ENCODE measurements around the gene STING1. TPM values are rescaled to one million over a fixed set of nuclear protein-coding genes. Genes with fewer than 3 reads are reported as not detected.
"Not testable (repeated sequence)": the region's sequence is repeated elsewhere in the genome, so short reads cannot be mapped to it uniquely, and the experiment has no call there.

STING1 gene
- total and polyA plus RNA-seq, 7 experiments from 2014 or later: 84.6 to 213 (median 130) TPM

GRCh38 chr5:139504722-139505121, 22.2 kb upstream of the STING1 start:
- ChIA-PET CTCF (interaction anchor here (0.7 to 1.2 kb wide), 4 partner anchors 9 to 98 kb away, joined by 3 to 5 read pairs (median 3); no protein-coding TSS in a partner anchor), POLR2A (interaction anchor here (0.6 to 1.0 kb wide), 4 partner anchors 23 to 271 kb away, joined by 3 to 5 read pairs (median 4); partner anchors contain the start of gene MATR3)
- intact Hi-C loops (cut with micrococcal nuclease): not testable (repeated sequence)

DNA sequence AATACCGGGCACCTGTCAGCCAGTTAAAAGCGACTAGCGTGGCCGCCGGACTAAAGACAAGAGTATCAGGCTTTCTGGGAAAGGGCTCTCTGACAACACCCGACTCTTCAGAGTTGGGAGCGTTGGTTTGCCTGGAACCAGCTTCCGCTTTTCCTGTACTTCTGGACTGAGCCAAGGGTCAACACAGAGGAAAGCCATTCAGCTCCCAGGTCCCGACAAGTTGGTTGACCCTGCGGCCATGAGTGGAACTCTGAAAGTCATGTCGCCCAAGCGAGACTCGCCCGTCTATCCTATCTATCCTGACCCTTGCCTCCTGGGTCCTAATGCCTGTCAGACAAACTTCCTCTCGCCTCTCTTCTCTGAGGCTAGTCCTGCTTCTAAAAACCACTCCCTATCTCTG, 21.3 kb upstream of the STING1 start:
- H3K36me3 Mint-ChIP-seq; H3K27me3 ChIP-seq (ENCODE audit: control insufficient read depth in 2 of 2, insufficient read depth in 2 of 2, low read length in 2 of 2); ATAC-seq; intact Hi-C loops (cut with micrococcal nuclease); DNase-seq; H3K9me3 ChIP-seq (ENCODE audit: control insufficient read depth in 2 of 3, low read length in 3 of 3); H3K27ac ChIP-seq (ENCODE audit: low read depth, low read length); H3K9me3 Mint-ChIP-seq; H3K4me3 Mint-ChIP-seq; H3K36me3 ChIP-seq (ENCODE audit: control insufficient read depth in 2 of 3, insufficient read depth in 3 of 3, low read length in 3 of 3); H3K4me1 ChIP-seq (ENCODE audit: control insufficient read depth in 2 of 2, insufficient read depth in 2 of 2, low read length in 2 of 2); H3K4me3 ChIP-seq (ENCODE audit: low read length); H3K4me1 Mint-ChIP-seq; H3K27me3 Mint-ChIP-seq: not testable (repeated sequence)
- ChIA-PET POLR2A (interaction anchor here (0.6 to 0.9 kb wide), 2 partner anchors 62 to 210 kb away, joined by 3 to 4 read pairs; partner anchors contain the start of gene MATR3), CTCF (interaction anchor here (2.1 kb wide), 1 partner anchor 9 kb away, joined by 10 read pairs; no protein-coding TSS in a partner anchor)
- H3K27ac Mint-ChIP-seq: peak overlapping the region in 1 of 9 donors; percentile 76

More at GRCh38 chr5:139504722-139505121, 22.2 kb upstream of the STING1 start:
- ATAC-seq; H3K4me1 Mint-ChIP-seq; H3K27me3 ChIP-seq (ENCODE audit: control insufficient read depth in 2 of 2, insufficient read depth in 2 of 2, low read length in 2 of 2); H3K9me3 ChIP-seq (ENCODE audit: control insufficient read depth in 2 of 3, low read length in 3 of 3); H3K36me3 ChIP-seq (ENCODE audit: control insufficient read depth in 2 of 3, insufficient read depth in 3 of 3, low read length in 3 of 3); H3K4me3 ChIP-seq (ENCODE audit: low read length); H3K27ac Mint-ChIP-seq; H3K4me1 ChIP-seq (ENCODE audit: control insufficient read depth in 2 of 2, insufficient read depth in 2 of 2, low read length in 2 of 2); H3K4me3 Mint-ChIP-seq; H3K36me3 Mint-ChIP-seq; DNase-seq; H3K27me3 Mint-ChIP-seq; H3K27ac ChIP-seq (ENCODE audit: low read depth, low read length); H3K9me3 Mint-ChIP-seq: not testable (repeated sequence)

GRCh38 chr5:139503036-139503817, 20.7 kb upstream of the STING1 start:
- H3K4me1 Mint-ChIP-seq, H3K27me3 Mint-ChIP-seq: not testable (repeated sequence)
- POLR2A ChIA-PET: interaction anchor here (0.7 to 1.7 kb wide), 3 partner anchors 9 to 21 kb away, joined by 3 to 8 read pairs (median 3); partner anchors contain the start of gene STING1

GRCh38 chr5:139501381-139501780, 18.8 kb upstream of the STING1 start:
- DNase-seq: no peak
- POLR2A ChIA-PET: interaction anchor here (0.7 to 1.7 kb wide), 4 partner anchors 19 to 63 kb away, joined by 3 to 8 read pairs (median 4); partner anchors contain the start of genes ECSCR and STING1
- peaks cover 0 to 2% (median 0%) of the 10 kb centered on the region in 11 donors for H3K9me3 Mint-ChIP-seq
- H3K36me3 ChIP-seq (ENCODE audit: control insufficient read depth in 2 of 3, insufficient read depth in 3 of 3, low read length in 3 of 3): no peaks in the 10 kb centered on the region
- H3K36me3 Mint-ChIP-seq: no peaks in the 10 kb centered on the region
- H3K27ac Mint-ChIP-seq: no peak overlapping the region
- no peak for ATAC-seq
- no peak overlapping the region for H3K4me3 ChIP-seq (ENCODE audit: low read length)
- H3K4me1 ChIP-seq (ENCODE audit: control insufficient read depth in 2 of 2, insufficient read depth in 2 of 2, low read length in 2 of 2): no peaks in the 10 kb centered on the region
- CTCF ChIA-PET: no interaction called here
- no peak overlapping the region for H3K27ac ChIP-seq (ENCODE audit: low read depth, low read length)
- intact Hi-C loops (cut with micrococcal nuclease): no loop called here
- H3K4me3 Mint-ChIP-seq: no peak overlapping the region
- no peaks in the 10 kb centered on the region for H3K27me3 ChIP-seq (ENCODE audit: control insufficient read depth in 2 of 2, insufficient read depth in 2 of 2, low read length in 2 of 2)
- H3K9me3 ChIP-seq (ENCODE audit: control insufficient read depth in 2 of 3, low read length in 3 of 3): no peaks in the 10 kb centered on the region
- H3K27me3 Mint-ChIP-seq: peaks cover 0 to 8% (median 0%) of the 10 kb centered on the region in 5 donors
- H3K4me1 Mint-ChIP-seq: peaks cover 0 to 3% (median 0%) of the 10 kb centered on the region in 7 donors

More at GRCh38 chr5:139503036-139503817, 20.7 kb upstream of the STING1 start:
- H3K4me3 ChIP-seq (ENCODE audit: low read length); H3K36me3 Mint-ChIP-seq; H3K4me1 ChIP-seq (ENCODE audit: control insufficient read depth in 2 of 2, insufficient read depth in 2 of 2, low read length in 2 of 2); H3K4me3 Mint-ChIP-seq; H3K9me3 Mint-ChIP-seq; DNase-seq; H3K9me3 ChIP-seq (ENCODE audit: control insufficient read depth in 2 of 3, low read length in 3 of 3); H3K36me3 ChIP-seq (ENCODE audit: control insufficient read depth in 2 of 3, insufficient read depth in 3 of 3, low read length in 3 of 3); ATAC-seq; H3K27ac ChIP-seq (ENCODE audit: low read depth, low read length); intact Hi-C loops (cut with micrococcal nuclease); H3K27me3 ChIP-seq (ENCODE audit: control insufficient read depth in 2 of 2, insufficient read depth in 2 of 2, low read length in 2 of 2): not testable (repeated sequence)
- CTCF ChIA-PET: interaction anchor here (0.7 to 2.1 kb wide), 2 partner anchors 9 to 283 kb away, joined by 3 to 10 read pairs; no protein-coding TSS in a partner anchor
- peak overlapping the region in 1 of 9 donors; percentile 55 for H3K27ac Mint-ChIP-seq

DNA sequence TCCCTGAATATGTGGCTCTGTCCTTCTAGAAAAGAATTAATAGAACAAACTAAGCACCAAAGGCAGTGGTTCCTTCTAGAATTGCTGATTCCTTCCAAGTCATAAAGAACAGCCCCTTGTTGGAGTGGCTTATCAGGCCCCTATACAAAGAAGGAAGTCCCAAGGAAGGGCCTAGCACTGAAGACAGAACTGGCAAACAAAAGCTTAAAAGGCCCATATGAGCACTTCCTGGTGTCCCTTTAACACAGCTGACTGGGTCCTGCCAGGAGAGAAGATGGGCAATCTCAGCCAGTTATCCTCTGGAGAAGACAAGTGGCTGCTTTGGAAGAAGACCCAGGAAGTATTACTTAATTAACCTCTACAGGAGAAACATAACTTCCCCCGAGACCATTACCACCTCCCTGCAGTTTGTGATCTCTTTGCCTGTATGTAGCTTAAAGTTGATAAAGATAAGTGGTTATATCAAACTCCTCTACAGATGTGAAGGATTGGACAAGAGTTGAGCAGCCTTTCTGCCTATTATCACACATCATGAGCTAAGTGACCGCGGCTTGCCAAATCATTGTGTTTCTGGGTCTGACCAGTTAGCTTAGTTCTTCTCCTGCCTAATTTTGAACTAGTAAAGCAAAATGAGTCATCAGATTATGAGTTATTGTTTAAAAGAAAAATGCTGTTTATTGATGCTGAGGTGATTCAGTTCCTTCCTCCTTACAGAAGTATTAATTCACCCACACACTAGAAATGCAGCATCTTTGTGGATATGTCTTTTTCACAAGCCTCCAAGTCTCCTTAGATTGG, 13.3 kb upstream of the STING1 start:
- Histone ChIP-seq H3K27ac (ENCODE audit: low read depth, low read length) (no peak overlapping the region), H3K36me3 (ENCODE audit: control insufficient read depth in 2 of 3, insufficient read depth in 3 of 3, low read length in 3 of 3) (no peaks in the 10 kb centered on the region), H3K4me1 (ENCODE audit: control insufficient read depth in 2 of 2, insufficient read depth in 2 of 2, low read length in 2 of 2) (peaks cover 0 to 9% of the 10 kb centered on the region in 2 donors), H3K9me3 (ENCODE audit: control insufficient read depth in 2 of 3, low read length in 3 of 3) (no peaks in the 10 kb centered on the region), H3K4me3 (ENCODE audit: low read length) (no peak overlapping the region), H3K27me3 (ENCODE audit: control insufficient read depth in 2 of 2, insufficient read depth in 2 of 2, low read length in 2 of 2) (no peaks in the 10 kb centered on the region)
- H3K36me3 Mint-ChIP-seq: no peaks in the 10 kb centered on the region
- POLR2A ChIA-PET: interaction anchor here (0.8 to 5.4 kb wide), 4 partner anchors 14 to 211 kb away, joined by 3 to 32 read pairs (median 4); partner anchors contain the start of gene STING1
- DNase-seq (no peak), ATAC-seq (peak; percentile 62)
- H3K27ac Mint-ChIP-seq: peak overlapping the region in 6 of 9 donors; percentile 32 to 71 (median 58)
- H3K9me3 Mint-ChIP-seq: no peaks in the 10 kb centered on the region
- no peak overlapping the region for H3K4me3 Mint-ChIP-seq
- CTCF ChIA-PET: interaction anchor here (0.9 to 2.2 kb wide), 4 partner anchors 9 to 82 kb away, joined by 3 to 7 read pairs (median 4); partner anchors contain the start of gene STING1
- peaks cover 4 to 24% (median 19%) of the 10 kb centered on the region in 7 donors for H3K4me1 Mint-ChIP-seq
- intact Hi-C loops (cut with micrococcal nuclease): no loop called here
- no peaks in the 10 kb centered on the region for H3K27me3 Mint-ChIP-seq

- intact Hi-C loops (cut with micrococcal nuclease): no loop called here
- no peak for ATAC-seq
- no peaks in the 10 kb centered on the region for H3K36me3 Mint-ChIP-seq
Measured at GRCh38 chr5:139494832-139495231, 12.3 kb upstream of the STING1 start.

More at GRCh38 chr5:139494832-139495231, 12.3 kb upstream of the STING1 start:
- Mint-ChIP-seq H3K27ac (no peak overlapping the region), H3K4me3 (no peak overlapping the region), H3K27me3 (no peaks in the 10 kb centered on the region), H3K9me3 (no peaks in the 10 kb centered on the region), H3K4me1 (peaks cover 4 to 24% (median 19%) of the 10 kb centered on the region in 7 donors)
- DNase-seq: no peak
- no peak overlapping the region for H3K27ac ChIP-seq (ENCODE audit: low read depth, low read length)
- peaks cover 0 to 9% of the 10 kb centered on the region in 2 donors for H3K4me1 ChIP-seq (ENCODE audit: control insufficient read depth in 2 of 2, insufficient read depth in 2 of 2, low read length in 2 of 2)
- ChIA-PET POLR2A (interaction anchor here (1.9 to 5.4 kb wide), 2 partner anchors 13 to 72 kb away, joined by 7 to 32 read pairs; partner anchors contain the start of gene STING1), CTCF (interaction anchor here (1.0 to 1.6 kb wide), 3 partner anchors 10 to 72 kb away, joined by 4 to 7 read pairs (median 5); no protein-coding TSS in a partner anchor)
- no peaks in the 10 kb centered on the region for H3K9me3 ChIP-seq (ENCODE audit: control insufficient read depth in 2 of 3, low read length in 3 of 3)
- H3K36me3 ChIP-seq (ENCODE audit: control insufficient read depth in 2 of 3, insufficient read depth in 3 of 3, low read length in 3 of 3): no peaks in the 10 kb centered on the region
- H3K27me3 ChIP-seq (ENCODE audit: control insufficient read depth in 2 of 2, insufficient read depth in 2 of 2, low read length in 2 of 2): no peaks in the 10 kb centered on the region
- no peak overlapping the region for H3K4me3 ChIP-seq (ENCODE audit: low read length)

Data from naive thymus-derived CD4-positive, alpha-beta T cell (primary cell).